ENCODE data around the gene BANF2.
A peak's percentile ranks its signal among the peaks of the same experiment; 100 is the strongest.

BANF2 gene

DNA sequence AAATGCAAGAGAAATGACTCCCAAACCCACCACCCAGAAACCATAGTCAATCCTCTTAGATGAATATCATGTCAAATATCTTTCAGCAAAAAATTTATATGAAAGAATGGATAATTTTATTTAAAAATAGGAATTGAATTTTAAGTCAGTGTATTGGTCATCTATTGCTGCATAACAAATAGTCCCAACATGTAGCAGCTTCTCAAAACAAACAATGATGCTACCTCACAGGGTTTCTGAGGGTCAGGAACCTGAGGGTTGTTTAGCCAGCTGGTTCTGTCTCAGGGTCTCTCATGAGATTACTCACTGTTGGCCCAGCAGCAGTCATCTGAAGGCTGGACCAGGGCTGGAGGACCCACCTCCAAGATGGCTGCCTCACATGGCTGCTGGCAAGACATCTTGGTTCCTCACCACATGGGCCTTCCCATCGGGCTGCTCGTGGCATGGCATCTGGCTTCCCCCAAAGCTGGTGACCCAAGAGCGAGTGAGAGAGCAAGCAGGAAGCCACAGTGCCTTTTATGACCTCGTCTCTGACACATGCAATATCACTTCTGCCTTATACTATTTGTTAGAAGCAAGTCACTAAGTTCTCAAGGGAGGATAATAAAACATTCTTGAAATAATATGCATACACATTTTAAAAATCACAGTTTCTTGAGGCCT, 36.3 kb downstream of the BANF2 start:
- peak; percentile 27 for DNase-seq

DNA sequence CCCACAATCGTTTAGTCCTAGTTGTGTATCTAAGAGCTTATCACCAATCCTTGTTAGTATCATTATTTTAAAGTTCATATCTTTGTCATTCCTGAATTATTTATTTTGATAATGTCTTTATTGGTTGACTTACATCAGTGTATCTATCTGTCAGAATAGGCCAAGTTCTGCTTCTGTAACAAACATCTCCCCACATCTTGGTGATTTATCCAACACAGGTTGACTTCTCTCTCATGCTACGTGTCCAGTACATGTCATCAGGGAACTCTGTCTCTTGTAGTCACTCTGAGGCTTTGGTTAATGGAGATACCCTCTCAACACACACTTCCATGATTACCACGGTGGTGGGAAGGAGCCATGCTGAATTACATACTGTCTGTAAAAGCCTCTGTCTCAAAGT, 38.4 kb downstream of the BANF2 start:
- DNase-seq: no peak

DNA sequence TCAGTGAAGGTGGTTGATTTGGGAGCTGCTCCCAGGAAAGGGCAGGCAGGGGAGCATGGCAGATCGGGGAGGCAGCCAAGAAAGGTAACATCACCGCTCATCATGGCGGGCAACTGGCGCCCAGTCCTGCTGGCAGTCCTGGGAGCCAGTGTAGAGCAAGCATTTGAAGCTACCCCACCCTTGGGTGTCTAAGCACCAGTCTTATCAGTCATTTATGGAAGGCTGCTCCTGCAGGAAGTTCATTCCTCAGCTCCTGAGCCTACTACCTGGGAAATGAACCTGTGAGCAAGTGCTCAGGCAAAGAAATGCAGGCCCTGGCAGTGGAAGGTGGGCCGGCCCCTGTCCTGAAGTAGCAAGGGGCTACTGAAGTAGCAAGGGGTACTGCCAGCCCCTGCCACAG, 41.5 kb downstream of the BANF2 start:
- DNase-seq: no peak

DNA sequence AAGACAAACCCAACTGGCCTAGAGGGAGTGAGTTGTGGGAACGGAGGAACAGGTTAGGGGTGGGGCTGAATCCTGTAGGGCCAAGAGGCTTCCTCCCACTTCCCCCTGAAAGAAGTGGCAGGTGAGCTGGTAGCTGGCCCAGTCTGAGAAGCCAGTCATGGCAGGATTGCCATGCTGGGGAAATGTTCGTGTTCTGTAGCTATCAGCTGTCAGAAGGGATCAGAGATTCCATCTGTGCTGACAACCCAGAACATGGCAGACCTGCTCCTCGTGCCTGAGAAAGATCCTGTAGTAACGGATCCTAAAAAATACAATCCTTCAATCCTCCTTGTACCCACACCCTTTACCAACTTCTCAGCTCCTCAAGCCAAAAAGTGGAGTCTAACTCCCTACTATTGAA, 43.0 kb downstream of the BANF2 start:
- no peak for DNase-seq

DNA sequence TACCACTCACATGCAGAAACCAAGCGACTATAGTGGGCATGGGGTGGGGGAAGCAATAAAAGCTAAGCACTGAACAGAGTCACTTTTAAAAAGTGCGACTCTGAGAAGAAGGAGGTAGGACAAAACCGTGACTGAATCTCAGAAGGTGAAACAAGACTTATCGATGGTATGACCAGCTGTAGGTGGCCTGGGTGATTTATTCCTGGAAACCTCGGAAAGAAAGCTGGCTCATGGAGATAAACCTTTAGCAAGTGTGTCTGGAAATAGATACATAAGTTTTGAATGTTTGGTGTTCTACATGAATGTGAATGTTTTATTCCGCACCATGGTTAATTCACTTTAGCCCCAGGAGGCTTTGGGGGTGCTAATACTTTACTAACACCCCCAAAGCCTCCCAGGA, 43.9 kb downstream of the BANF2 start:
- DNase-seq: no peak

DNA sequence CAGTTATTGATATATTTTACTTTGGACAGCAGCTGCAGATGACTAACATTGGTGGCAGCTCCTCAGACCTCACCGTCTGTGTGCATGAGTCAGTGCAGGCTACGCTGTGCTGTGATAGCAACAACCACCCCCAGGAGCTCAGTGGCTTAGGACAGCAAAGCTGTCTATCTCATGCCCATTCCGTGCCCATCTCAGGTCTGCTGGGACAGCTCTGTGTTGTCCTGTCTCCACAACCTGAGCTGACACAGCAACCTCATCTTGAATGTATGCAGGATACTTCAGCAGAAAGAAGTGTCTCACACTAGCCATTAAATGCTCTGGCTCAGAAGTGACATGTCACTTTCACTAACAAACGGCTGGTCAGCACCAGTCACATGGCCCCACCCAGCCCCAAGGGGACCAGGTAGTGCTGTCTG, 47.7 kb downstream of the BANF2 start:
- DNase-seq: no peak

DNA sequence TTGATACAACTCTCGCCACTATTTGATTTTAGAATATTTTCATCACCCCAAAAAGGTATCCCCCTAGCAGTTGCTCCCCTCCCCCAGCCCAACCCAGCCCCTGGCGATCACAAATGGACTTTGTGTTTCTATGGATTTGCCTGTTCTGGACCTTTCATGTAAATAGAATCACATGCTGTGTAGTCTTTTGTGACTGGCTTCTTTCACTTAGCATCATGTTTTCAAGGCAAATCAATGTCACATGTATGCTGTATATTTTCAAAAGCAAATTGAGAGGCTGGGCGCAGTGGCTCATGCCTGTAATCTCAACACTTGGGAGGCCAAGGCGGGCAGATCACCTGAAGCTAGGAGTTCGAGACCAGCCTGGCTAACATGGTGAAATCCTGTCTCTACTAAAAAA, 48.5 kb downstream of the BANF2 start:
- DNase-seq: no peak

DNA sequence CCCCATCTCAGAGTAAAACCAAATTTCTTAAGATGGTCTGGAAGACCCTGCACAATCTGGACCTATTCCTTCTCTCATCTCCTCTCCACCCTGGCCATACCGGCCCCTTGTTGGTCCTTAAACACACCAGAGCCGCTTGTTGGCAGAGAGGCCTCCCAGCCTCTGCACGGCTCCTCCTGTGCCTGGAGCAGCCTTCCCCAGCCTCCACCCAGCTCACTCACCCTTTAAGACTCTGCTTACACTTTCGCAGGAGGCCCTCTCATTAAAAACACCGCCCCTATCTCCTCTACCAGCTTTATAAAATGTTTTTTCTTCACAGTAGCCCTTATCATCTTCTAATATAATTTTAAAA, 49.8 kb downstream of the BANF2 start:
- no peak for DNase-seq

DNA sequence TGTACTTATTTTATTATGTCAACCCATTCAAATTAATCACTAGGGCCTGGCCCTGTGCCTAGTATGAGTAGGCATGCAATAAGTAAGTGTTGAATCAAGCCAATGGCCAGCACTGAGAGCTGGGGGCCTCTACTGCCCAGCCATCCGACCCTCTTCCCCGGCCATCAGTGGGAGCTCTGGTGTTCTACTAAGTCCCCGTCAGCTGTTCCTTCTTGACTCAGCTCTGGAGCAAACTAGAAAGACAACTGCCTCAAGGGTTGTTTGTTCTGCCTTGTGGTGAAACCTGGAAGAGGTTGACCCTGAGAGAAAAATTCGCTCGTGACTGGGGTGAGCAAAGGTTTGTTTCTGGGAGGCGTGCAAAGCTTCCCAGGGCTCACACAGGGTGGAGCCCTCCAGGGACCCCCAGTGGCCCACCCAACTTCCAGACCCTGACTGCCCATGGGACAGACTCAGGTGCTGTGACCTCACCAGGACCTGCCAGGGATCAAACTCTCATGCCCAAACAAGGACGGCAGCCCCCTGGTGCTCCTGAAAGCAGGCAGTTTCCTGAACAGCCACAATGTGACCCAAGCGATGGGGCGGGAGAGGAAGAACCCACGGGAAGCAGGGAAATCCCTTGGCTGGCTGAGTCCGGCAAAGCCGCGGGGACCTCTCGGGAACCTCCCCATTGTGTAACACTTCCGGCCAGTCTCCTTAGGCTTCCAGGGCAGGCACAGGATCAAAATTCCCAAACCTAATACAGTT, 50.4 kb downstream of the BANF2 start:
- DNase-seq: no peak

DNA sequence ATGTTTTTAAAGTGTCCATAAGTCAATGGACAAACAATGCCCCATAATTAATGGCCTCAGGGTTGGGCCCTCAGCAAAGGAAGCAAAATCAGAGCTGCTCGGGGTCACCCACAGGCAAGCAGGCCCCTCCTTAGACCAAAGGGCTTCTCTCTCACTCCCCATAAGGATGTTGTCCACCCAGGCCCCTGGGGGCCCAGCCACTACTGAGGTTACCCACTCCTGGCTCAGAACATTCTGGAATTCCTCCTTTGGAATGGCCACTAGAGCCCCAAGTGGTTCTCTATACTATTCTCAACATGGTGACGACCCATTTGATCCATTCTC, 50.9 kb downstream of the BANF2 start:
- DNase-seq: no peak

DNA sequence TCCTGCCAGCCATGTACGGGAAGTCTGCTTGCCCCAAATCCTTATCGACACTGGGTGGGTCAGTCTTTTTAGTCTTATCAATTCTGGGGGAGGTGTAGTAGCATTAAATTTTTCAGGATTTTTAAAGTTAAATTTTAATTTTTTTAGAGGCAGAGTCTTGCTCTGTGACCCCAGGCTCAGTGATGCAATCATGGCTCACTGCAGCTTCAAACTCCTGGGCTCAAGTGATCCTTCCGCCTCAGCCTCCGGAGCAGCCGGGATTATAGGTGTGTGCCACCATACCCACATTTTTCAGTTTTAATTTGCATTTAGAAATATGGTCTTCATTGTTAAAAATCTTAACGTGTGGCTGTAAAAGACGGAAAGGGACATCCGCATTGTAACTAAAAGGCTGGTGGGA, 51.9 kb downstream of the BANF2 start:
- no peak for DNase-seq

DNA sequence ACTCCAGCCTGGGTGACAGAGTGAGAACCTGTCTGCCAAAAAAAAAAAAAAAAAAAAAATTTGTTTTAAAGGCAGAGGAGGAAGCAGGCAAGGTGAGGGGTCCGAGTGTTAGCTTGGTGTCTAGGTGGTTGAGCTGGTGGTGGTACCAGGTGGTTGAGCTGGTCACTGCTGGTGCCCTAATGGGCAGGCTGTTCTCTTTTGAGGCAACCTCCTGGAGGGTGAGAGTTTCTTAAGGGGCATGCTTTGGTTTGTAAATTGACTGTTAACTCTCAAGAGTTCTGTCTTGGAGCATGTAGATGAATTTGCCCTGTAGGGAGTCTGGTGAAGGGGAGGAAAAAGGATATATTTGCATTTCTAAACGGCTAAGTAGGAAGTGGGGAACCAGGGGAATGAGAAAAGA, 52.7 kb downstream of the BANF2 start:
- DNase-seq: no peak

DNA sequence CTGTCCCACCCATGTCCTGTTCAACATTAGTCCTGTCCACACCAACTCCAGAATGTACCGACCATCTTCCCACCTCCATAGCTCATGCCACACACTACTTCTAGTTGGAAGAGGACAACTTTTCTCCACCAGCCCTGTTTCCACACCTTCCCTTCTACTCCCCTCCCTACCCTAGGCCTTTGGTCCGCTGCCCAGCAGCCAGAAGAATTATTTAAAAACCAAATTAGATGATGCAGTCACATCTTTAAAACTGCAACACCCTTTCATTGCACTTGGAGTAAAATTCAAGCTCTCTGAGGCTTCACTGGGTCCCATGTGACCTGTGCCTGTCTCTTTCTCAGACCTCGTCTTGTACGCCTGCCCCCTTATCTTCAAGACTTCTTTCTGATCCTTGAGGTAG, 53.8 kb downstream of the BANF2 start:
- DNase-seq: no peak

DNA sequence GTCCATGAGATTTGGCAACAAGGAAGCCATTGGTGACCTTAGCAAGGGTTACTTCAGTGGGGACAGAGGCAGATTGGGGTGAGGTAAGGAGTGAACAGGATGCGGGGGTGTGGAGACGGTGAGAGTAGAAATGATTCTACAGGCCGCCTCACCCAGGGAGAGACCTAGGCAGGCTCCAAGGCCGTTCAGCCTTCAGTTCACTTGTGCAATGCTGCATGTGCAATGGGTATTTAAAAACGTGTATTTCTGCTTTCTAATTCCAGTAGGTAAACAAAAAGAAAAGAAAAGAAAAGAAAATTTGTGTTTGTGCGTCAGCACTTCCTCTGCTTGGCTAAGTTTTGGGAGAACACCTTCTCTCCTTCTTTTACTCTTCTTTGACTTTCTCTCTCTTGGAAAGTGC, 56.8 kb downstream of the BANF2 start:
- no peak for DNase-seq

DNA sequence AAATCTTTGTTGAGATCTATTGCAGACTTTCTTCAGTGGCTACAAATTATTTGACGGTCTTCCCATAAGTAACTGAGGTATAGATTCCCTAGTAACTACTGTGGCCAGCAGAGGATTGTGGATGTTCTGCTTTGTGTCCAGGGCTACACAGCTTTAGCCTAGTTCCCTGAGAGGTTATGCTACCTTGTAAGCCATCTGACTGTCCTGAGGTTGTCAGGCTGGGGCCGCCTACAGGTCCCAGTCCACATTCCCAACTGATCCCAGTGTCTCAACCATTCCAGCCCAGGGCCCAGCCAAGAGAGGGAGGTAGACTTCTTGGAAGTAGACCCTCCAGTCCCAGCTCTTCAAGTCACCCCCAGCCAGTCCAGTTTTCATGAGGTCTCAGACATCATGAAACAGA, 57.7 kb downstream of the BANF2 start:
- no peak for DNase-seq

DNA sequence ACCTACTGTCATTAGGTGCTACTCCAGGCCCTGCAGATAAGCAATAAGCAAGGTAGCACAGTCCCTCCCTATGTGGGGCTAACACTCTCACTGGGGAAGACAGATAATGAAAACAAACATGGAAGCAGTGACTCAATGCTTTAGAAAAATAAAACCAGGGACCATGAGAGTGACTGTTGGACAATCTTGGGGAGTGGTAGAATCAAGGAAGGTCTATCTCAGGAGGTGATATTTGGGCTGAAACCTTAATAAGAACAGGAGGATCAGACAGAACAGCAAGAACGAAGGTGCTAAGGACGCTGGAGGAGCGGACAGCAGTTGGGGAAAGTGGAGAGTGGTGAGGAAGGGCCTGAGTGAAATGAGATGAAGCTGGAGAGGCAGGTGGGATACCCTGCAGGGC, 58.2 kb downstream of the BANF2 start:
- no peak for DNase-seq

DNA sequence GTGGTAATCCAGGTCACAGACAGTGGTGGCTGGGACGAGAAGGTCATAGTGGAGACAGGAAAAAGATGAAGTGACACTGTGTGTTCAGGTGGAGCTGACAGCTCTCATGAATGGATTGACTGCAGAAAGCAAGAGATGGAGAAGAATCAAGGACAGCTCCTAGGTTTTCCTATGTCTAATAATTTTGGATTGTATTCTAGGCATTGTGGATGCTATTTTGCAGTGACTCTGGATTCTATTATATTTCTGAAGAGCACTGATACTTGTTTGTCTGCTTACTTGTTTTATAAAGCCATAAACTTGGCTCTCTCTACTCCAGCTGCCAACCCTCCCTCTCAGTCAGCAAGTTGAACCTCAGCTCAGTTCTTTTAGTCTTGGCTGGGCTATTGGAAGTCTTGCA, 58.7 kb downstream of the BANF2 start:
- no peak for DNase-seq

DNA sequence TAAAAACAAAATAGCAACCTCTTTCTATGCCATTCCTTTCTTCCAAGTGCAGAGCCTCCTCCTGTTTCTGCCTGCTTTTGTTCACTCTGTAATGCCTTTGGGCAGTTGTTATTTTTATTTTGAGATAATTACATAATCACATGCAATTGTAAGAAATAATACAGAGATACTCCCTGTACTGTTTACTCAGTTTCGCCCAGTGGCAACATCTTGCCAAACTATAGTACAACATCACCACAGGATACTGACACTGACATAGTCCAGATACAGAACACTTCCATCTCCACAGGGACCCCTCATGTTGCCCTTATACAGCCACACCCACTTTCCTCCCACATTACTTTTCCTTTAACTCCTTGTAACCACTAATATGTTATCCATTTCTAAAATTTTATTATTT, 59.7 kb downstream of the BANF2 start:
- no peak for DNase-seq

DNA sequence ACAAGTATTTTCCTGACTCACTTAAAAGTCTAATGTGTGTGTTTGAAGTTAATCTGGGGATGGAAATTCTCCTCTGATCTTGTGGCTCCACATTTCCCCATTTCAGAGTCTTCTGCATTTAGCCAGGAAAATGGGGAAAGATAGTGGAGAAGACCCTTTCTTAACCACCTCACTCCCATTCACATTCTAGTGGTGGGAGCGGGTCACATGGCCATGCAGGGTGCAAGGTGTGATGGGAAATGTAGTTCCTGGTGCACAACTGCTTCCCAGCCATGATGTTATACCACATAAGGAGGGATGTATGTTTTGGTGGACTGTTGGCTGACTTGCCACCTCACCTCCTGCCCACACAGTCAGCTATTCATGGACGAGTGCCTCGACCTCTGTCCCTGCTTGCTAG, 61.8 kb downstream of the BANF2 start:
- DNase-seq: no peak

DNA sequence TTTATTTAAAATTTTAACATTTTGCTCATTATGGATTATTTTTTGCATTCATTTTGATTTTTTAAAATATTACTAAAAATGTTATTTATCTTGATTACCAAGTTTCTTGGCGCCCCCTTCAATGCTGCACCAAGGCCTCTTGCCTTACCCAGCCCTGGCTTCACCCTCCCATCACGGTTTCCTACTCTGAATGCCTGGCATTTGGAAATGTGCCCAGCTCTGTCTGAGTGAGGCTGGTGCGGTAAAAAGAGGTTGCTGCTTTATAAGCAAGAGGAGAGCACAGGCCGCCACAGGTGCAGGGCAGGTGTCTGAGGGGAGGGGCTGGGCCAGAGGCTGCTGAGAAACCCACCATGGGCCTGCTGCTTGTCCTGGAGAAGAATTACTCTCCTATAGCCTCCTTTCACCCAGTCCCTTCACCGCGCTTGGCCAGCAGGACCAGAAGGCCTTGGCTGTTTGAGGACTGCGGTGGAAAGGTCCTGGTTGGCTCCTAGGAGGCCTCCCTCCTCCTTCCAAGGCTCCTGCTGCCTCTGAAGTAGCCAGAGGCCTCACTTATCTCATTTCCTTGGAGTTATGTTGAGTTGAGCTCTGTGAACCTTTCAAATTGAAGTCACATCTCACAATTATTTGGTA, 62.6 kb downstream of the BANF2 start:
- no peak for DNase-seq

DNA sequence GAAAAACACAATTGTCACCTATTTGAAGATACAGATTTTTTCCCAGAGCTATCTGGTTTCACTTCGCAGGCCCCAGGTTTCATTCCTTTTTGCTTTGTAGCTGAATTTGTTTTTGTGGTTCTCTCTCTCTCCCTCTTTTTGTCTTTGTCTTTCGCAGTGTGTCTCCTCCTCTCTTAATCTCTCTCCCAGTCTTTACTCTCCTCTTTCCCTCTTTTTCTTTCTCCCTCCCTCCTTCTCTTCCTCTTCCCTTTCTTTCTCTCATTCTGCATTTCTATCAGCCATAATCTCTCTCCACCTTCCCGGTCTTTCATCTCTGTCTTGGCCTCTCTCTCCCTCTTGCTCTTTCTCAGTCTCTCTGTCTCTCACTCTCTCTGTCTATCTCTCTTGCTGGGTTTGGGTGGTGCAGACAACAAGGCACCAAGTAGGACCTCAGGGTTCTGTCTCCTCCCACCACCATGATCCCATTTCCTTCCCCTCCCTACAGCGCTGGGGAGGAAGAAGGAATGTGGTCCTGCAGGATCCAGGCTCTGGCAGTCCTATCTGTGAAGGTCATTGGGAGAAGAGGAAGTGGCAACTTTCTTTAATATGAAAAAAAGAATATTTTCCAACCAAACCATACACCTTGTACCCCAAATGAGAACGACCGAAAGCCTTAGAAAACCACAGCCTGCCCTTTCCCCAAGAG, 63.2 kb downstream of the BANF2 start:
- DNase-seq: no peak

DNA sequence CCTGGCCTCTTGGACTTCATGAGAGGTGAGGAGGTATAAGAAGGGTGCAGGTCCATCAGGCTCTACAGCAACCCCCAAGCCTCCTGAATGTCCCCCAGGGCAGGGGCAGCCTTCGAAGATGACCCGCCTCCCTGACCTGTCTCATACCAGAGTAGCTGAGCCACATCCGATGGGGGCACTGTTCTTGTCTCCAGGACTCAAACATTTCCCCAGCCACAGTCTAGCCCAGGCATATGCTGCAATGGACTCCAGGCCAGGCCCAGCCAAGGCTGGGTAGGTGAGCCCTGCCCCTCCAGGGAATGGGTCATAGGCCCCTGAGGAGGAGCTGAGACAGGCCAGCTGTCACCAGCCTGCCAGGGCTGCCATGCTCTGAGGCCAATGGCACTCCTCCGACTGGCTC, 65.3 kb downstream of the BANF2 start:
- no peak for DNase-seq

DNA sequence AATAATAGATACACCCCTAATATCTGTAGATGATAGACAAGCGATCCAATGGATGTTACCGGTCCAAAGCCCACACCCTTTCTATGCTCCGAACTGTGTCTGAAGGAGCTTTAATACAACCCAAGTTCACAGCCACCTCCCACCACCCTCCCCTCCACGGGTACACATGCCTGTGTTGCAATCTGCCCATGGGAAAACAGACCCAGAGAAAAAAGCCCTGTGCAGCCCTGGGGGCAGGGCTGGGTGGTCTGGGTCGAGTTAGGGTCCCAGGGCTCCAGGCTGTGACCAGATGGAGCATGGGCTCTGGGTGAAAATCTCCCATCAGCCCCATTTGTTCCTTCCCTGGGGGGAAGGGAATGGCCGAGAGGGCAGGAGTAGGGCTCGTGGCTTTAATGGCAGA, 65.8 kb downstream of the BANF2 start:
- no peak for DNase-seq

DNA sequence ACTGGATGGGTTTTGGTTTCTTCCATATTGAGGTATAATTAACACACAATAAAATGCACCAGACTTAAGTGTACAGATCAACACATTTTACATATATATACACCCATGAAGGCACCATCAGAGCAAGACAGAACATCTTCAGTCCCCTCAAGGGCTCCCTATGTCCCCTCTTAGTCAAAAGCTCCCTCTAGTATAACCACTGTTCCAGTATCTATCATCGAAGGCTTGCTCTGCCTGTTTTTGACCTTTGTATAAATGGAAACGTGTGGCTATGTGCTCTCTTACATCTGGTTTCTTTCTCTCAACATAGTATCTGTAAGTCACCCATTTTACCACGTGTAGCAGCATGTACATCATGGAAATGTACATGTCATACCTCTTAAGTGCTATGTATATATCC, 66.5 kb downstream of the BANF2 start:
- no peak for DNase-seq

Data from suppressor macrophage treated with lipopolysaccharide for 4 hours (primary cell).